Measurements from ENCODE around the gene TCF21. TPM values are rescaled to one million over a fixed set of nuclear protein-coding genes. Genes with fewer than 3 reads are reported as not detected.

Gene TCF21
- total and polyA plus RNA-seq, 8 donors = 0.08 to 2.3 (median 0.65) TPM

- H3K9me3 ChIP-seq = no peaks in the 10 kb centered on the region
- no peaks in the 10 kb centered on the region for H3K27me3 ChIP-seq
- H3K4me1 ChIP-seq = no peaks in the 10 kb centered on the region
- DNase-seq = no peak
- no peak for ATAC-seq
- no peak overlapping the region for H3K4me3 ChIP-seq
- TF ChIP-seq CTCF (IDR thresholded peaks at IDR 0.05) = no peak
- no peak for FAIRE-seq
- intact Hi-C loops (cut with DNase I) = no loop called here
- H3K36me3 ChIP-seq = no peaks in the 10 kb centered on the region
- 74 to 80% methylated on average over 5 of the region's 5 CpGs for WGBS, 2 donors
- H3K27ac ChIP-seq = no peak overlapping the region
Observed at GRCh38 chr6:133877116-133877515, 11.8 kb upstream of the TCF21 start.

- intact Hi-C loops (cut with DNase I) = no loop called here
- H3K4me1 ChIP-seq = no peaks in the 10 kb centered on the region
Observed at GRCh38 chr6:133880006-133880405, 8.9 kb upstream of the TCF21 start.

GRCh38 chr6:133880896-133881295 lies 8.0 kb upstream of the TCF21 start:
- H3K27me3 ChIP-seq = no peaks in the 10 kb centered on the region
- ATAC-seq = no peak
- H3K4me1 ChIP-seq = no peaks in the 10 kb centered on the region
- H3K4me3 ChIP-seq = no peak overlapping the region
- no peaks in the 10 kb centered on the region for H3K9me3 ChIP-seq
- H3K27ac ChIP-seq = no peak overlapping the region
- no peak for TF ChIP-seq CTCF (IDR thresholded peaks at IDR 0.05)
- no peak for FAIRE-seq
- intact Hi-C loops (cut with DNase I) = no loop called here
- 76 to 80% methylated on average over 2 of the region's 2 CpGs for WGBS, 2 donors
- no peak for DNase-seq
- no peaks in the 10 kb centered on the region for H3K36me3 ChIP-seq

More at GRCh38 chr6:133880006-133880405, 8.9 kb upstream of the TCF21 start:
- ATAC-seq = no peak
- Histone ChIP-seq H3K36me3 (no peaks in the 10 kb centered on the region), H3K27ac (no peak overlapping the region), H3K4me3 (no peak overlapping the region), H3K27me3 (no peaks in the 10 kb centered on the region), H3K9me3 (no peaks in the 10 kb centered on the region)
- FAIRE-seq = no peak
- TF ChIP-seq CTCF (IDR thresholded peaks at IDR 0.05) = no peak
- DNase-seq = no peak

GRCh38 chr6:133886104-133886775 lies 2.7 kb upstream of the TCF21 start:
- no peak overlapping the region for H3K4me3 ChIP-seq
- no peak for DNase-seq
- H3K36me3 ChIP-seq = no peaks in the 10 kb centered on the region
- H3K27me3 ChIP-seq = peaks cover 0 to 32% (median 6%) of the 10 kb centered on the region in 4 donors
- intact Hi-C loops (cut with DNase I) = no loop called here
- H3K4me1 ChIP-seq = peaks cover 7% of the 10 kb centered on the region in 3 donors
- no peak for FAIRE-seq
- H3K27ac ChIP-seq = no peak overlapping the region
- no peak for TF ChIP-seq CTCF (IDR thresholded peaks at IDR 0.05)
- H3K9me3 ChIP-seq = no peaks in the 10 kb centered on the region
- ATAC-seq = no peak
- WGBS, 2 donors = 51 to 67% methylated on average over 2 of the region's 2 CpGs

DNA sequence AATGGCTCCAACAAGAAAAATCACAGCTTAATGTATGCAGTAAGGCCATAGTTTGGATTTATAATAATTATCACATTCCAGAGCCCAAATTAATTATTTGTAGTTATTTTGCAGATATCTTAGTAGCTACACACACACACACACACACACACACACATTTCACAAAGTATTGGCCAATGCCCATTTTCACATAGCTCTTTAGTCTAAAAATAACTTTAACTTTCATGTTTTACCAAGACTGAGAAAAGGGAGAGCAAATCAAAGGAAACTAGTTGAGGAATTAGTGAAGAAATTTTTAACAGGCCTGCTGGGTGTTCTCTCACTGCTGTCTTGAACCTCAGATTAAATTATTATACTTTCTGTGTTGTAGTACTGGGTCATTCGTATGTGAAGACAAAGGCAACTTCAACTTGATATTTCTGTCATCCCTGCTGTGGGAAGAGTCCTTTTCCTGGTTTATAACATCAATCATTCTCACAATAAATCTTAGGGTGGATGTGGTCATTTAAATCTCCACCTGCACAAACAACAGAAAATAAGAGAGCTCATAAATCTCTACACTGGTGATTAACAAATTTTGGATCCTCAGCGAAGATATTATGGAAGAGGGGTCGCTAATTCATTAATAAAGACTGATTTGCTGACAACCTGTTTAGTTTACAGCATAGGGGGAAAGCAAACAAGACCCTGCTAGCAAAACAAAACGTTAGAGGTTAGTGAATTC lies 1.6 kb upstream of the TCF21 start:
- FAIRE-seq (no peak), ATAC-seq (no peak), DNase-seq (no peak)
- intact Hi-C loops (cut with DNase I) = no loop called here
- no peak overlapping the region for H3K4me3 ChIP-seq
- peaks cover 0 to 39% (median 9%) of the 10 kb centered on the region in 4 donors for H3K27me3 ChIP-seq
- WGBS, 2 donors = 42 to 46% methylated on average over 4 of the region's 4 CpGs
- no peak for TF ChIP-seq CTCF (IDR thresholded peaks at IDR 0.05)
- peaks cover 7 to 9% (median 8%) of the 10 kb centered on the region in 3 donors for H3K4me1 ChIP-seq
- H3K36me3 ChIP-seq = no peaks in the 10 kb centered on the region
- H3K27ac ChIP-seq = no peak overlapping the region
- no peaks in the 10 kb centered on the region for H3K9me3 ChIP-seq

Data from pancreas (tissue), 10 donors.